Measurements from ENCODE around the gene FAM83G. TPM values are rescaled to one million over a fixed set of nuclear protein-coding genes. Genes with fewer than 3 reads are reported as not detected.

The FAM83G gene
- polyA plus RNA-seq, 1 of the 3 experiments (the other 2 are of a cell fraction) = 6.5 TPM

- DNase-seq = no peak
Measured at GRCh38 chr17:18951941-18952842, 52.4 kb downstream of the FAM83G start, which contains the start of gene SLC5A10. SLC5A10 (plus strand) TSS chr17:18952165; CDS start chr17:18952206, 41 bp downstream.

More at GRCh38 chr17:18951941-18952842, 52.4 kb downstream of the FAM83G start, which contains the start of gene SLC5A10:
- Histone ChIP-seq H3K79me2 (ENCODE audit: insufficient read depth) (no peaks in the 10 kb centered on the region), H3K27ac (ENCODE audit: low read depth in 2 of 2, low read length in 1 of 2) (no peak within 1 kb of the TSS), H3K27me3 (ENCODE audit: insufficient read depth) (no peaks in the 10 kb centered on the region; the same call in 1 of the 2 replicates), H3K36me3 (replicated peaks in 1 of 2; ENCODE audit: control insufficient read depth in 1 of 2, insufficient read depth in 2 of 2, low read length in 1 of 2) (no peaks in the 10 kb centered on the region), H3K9ac (no peak within 1 kb of the TSS), H4K20me1 (ENCODE audit: insufficient read depth) (no peaks in the 10 kb centered on the region), H3K4me2 (no peak within 1 kb of the TSS), H3K4me3 (ENCODE audit: low read depth in 2 of 2, low read length in 1 of 2) (no peak within 1 kb of the TSS), H3K9me3 (no peaks in the 10 kb centered on the region), H3K9me2 (no peaks in the 10 kb centered on the region), H2AFZ (ENCODE audit: low read depth) (no peak within 1 kb of the TSS), H3K4me1 (ENCODE audit: control insufficient read depth in 1 of 2, insufficient read depth in 2 of 2, low read depth in 1 of 2, low read length in 1 of 2) (peaks cover 0 to 4% of the 10 kb centered on the region in 2 experiments; a peak in 1 of 4 replicates), H3F3A (replicated peaks; ENCODE audit: insufficient read depth) (no peaks in the 10 kb centered on the region)
- POLR2A ChIA-PET = no interaction called here
- CTCF ChIA-PET = interaction anchor here (0.9 to 1.3 kb wide), 2 partner anchors 8 to 9 kb away, joined by 3 to 8 read pairs; no protein-coding TSS in a partner anchor
- 83% methylated on average over 10 of the region's 17 CpGs for WGBS (ENCODE audit: low lambda C conversion rate)
- TF ChIP-seq RAD21 (IDR thresholded peaks at IDR 0.05; ENCODE audit: low read length) (no peak), GABPA (IDR thresholded peaks at IDR 0.05; ENCODE audit: low read depth) (no peak), TAF1 (IDR thresholded peaks at IDR 0.05; ENCODE audit: borderline replicate concordance, low read depth, low read length) (no peak), YY1 (IDR thresholded peaks at IDR 0.05; ENCODE audit: low read depth) (no peak), MAX (IDR thresholded peaks at IDR 0.05; ENCODE audit: low read depth) (no peak), IRF3 (IDR thresholded peaks at IDR 0.05; ENCODE audit: low read depth, low read length) (no peak), FOXJ3 (CRISPR knock-in tag; IDR thresholded peaks at IDR 0.05) (no peak), NFIC (IDR thresholded peaks at IDR 0.05; ENCODE audit: borderline replicate concordance) (no peak), CTCF (IDR thresholded peaks at IDR 0.05) (peak; percentile 34)

Measured in SK-N-SH (cell line).